Neural cell (in vitro differentiated cells): ENCODE data around the gene MTA1. TPM values are rescaled to one million over a fixed set of nuclear protein-coding genes. Genes with fewer than 3 reads are reported as not detected.

Source experiments
- H2AFZ ChIP-seq: fragments of 200-600, 300-800 bp; sonication (generic), shearing (Covaris generic); 2 replicates; pipeline ENCODE4 v1.6.0; 2014; ENCODE audit warnings: low read depth, mild to moderate bottlenecking, antibody characterized with exemption, low read length, moderate library complexity
- H3F3A ChIP-seq: fragments of 200-600 bp; shearing (Covaris generic); 2 replicates; pipeline ENCODE4 v1.6.1; 2016; ENCODE audit warnings: mild to moderate bottlenecking, moderate library complexity, mixed read lengths, antibody characterized with exemption, low read length; ENCODE audit not compliant: insufficient read depth, poor library complexity, severe bottlenecking
- H3K27ac ChIP-seq: fragments of 200-600, 300-800 bp; sonication (generic), shearing (Covaris generic); 2 replicates; pipeline ENCODE4 v1.5.1; 2014; ENCODE audit warnings: mild to moderate bottlenecking, low read length, moderate library complexity
- H3K27me3 ChIP-seq: fragments of 300-800, 200-600 bp; sonication (generic), shearing (Covaris generic); 2 replicates; pipeline ENCODE4 v1.6.0; 2014; ENCODE audit warnings: mild to moderate bottlenecking, low read depth, low read length, moderate library complexity; ENCODE audit not compliant: insufficient read depth
- H3K36me3 ChIP-seq: fragments of 300-800, 200-600 bp; sonication (generic), shearing (Covaris generic); 2 replicates; pipeline ENCODE4 v1.5.1; 2014; ENCODE audit warnings: mild to moderate bottlenecking, antibody characterized with exemption, low read length, moderate library complexity; ENCODE audit not compliant: insufficient read depth
- H3K4me2 ChIP-seq: fragments of 300-800, 200-600 bp; sonication (generic), shearing (Covaris generic); 2 replicates; pipeline ENCODE4 v1.6.0; 2014; ENCODE audit warnings: mild to moderate bottlenecking, low read length
- H3K4me3 ChIP-seq: fragments of 300-800, 200-600 bp; sonication (generic), shearing (Covaris generic); 2 replicates; pipeline ENCODE4 v1.5.1; 2014; ENCODE audit warnings: mild to moderate bottlenecking, low read length, moderate library complexity
- H3K79me2 ChIP-seq: fragments of 200-600 bp; shearing (Covaris generic); replicated peaks from 2 replicates; pipeline ENCODE4 v1.6.0; 2014; ENCODE audit warnings: mild to moderate bottlenecking, low read length, moderate library complexity; ENCODE audit not compliant: insufficient read depth
- H3K9ac ChIP-seq: fragments of 300-800, 200-600 bp; sonication (generic), shearing (Covaris generic); 2 replicates; pipeline ENCODE4 v1.6.1; 2016; ENCODE audit warnings: mild to moderate bottlenecking, low read length, mixed read lengths
- H3K9me2 ChIP-seq: fragments of 200-600 bp; shearing (Covaris generic); 2 replicates; pipeline ENCODE4 v1.6.1; 2016; ENCODE audit warnings: mild to moderate bottlenecking, low read length, mixed read lengths; ENCODE audit not compliant: insufficient read depth
- H3K9me3 ChIP-seq: fragments of 200-600, 300-800 bp; sonication (generic), shearing (Covaris generic); 2 replicates; pipeline ENCODE4 v1.6.1; 2016; ENCODE audit warnings: mild to moderate bottlenecking, mixed run types, low read length, moderate library complexity, mixed read lengths
- H4K20me1 ChIP-seq: fragments of 200-600 bp; shearing (Covaris generic); 2 replicates; pipeline ENCODE4 v1.6.1; 2016; ENCODE audit warnings: mild to moderate bottlenecking, mixed run types; ENCODE audit not compliant: insufficient read depth
- CTCF ChIP-seq: fragments of 450-650 bp; IDR thresholded peaks from 2 replicates; pipeline ENCODE4 v1.5.1; 2014; ENCODE audit warnings: antibody characterized with exemption, mild to moderate bottlenecking, moderate library complexity; ENCODE audit not compliant: poor library complexity, severe bottlenecking
- EP300 ChIP-seq: fragments of 450-650 bp; conservative IDR thresholded peaks from 2 replicates; pipeline ENCODE4 v1.6.1; 2014; ENCODE audit warnings: antibody characterized with exemption, mild to moderate bottlenecking, moderate library complexity; ENCODE audit not compliant: poor library complexity, severe bottlenecking
- EZH2 ChIP-seq: fragments of 200-600, 300-800 bp; shearing (Covaris generic), sonication (generic); IDR thresholded peaks from 2 replicates; pipeline ENCODE4 v1.6.1; 2014; ENCODE audit warnings: antibody characterized with exemption, low read length, borderline replicate concordance, mild to moderate bottlenecking; ENCODE audit not compliant: insufficient read depth, poor library complexity, severe bottlenecking
- MXI1 ChIP-seq: fragments of 450-650 bp; conservative IDR thresholded peaks from 2 replicates; pipeline ENCODE4 v1.6.1; 2014; ENCODE audit warnings: antibody characterized with exemption, mild to moderate bottlenecking; ENCODE audit not compliant: poor library complexity, severe bottlenecking
- POLR2AphosphoS5 ChIP-seq: IDR thresholded peaks from 2 replicates; pipeline ENCODE4 v1.6.1; 2012
- RAD21 ChIP-seq: fragments of 450-650 bp; conservative IDR thresholded peaks from 2 replicates; pipeline ENCODE4 v1.6.1; 2014; ENCODE audit warnings: antibody characterized with exemption, mild to moderate bottlenecking, moderate library complexity
- REST ChIP-seq: IDR thresholded peaks from 2 replicates; pipeline ENCODE4 v1.6.1; 2012; ENCODE audit warnings: borderline replicate concordance
- SMC3 ChIP-seq: fragments of 450-650 bp; conservative IDR thresholded peaks from 2 replicates; pipeline ENCODE4 v1.6.1; 2014; ENCODE audit warnings: antibody characterized with exemption, mild to moderate bottlenecking, moderate library complexity; ENCODE audit not compliant: poor library complexity
- TAF1 ChIP-seq: IDR thresholded peaks from 2 replicates; pipeline ENCODE4 v1.6.1; 2012; ENCODE audit warnings: low read depth
- polyA plus RNA-seq: library from polyadenylated mRNA; depleted of rRNA; stranded (reverse); fragments of >200 nt; gene quantifications from 2 replicates; pipeline ENCODE4 v1.2.3, GENCODE V29; 2014

MTA1 gene
- polyA plus RNA-seq, 1 donor from 2014 or later, result 94.0 TPM

- H3K4me2 ChIP-seq, result no peak overlapping the region
- H3K4me3 ChIP-seq, result no peak overlapping the region
- no peak overlapping the region for H2AFZ ChIP-seq
- no peak for TF ChIP-seq POLR2AphosphoS5
- no peak for TF ChIP-seq MXI1
- no peak for TF ChIP-seq RAD21
- TF ChIP-seq EP300, result no peak
- TF ChIP-seq TAF1, result no peak
- no peak for TF ChIP-seq REST
- TF ChIP-seq EZH2, result no peak
- TF ChIP-seq CTCF, result no peak
- TF ChIP-seq SMC3, result no peak
- peaks cover 3% of the 10 kb centered on the region for H4K20me1 ChIP-seq
- no peak overlapping the region for H3K9ac ChIP-seq
- no peaks in the 10 kb centered on the region for H3K27me3 ChIP-seq
- no peak overlapping the region for H3K27ac ChIP-seq
- H3K79me2 ChIP-seq, result peaks cover 29% of the 10 kb centered on the region
- no peaks in the 10 kb centered on the region for H3K9me2 ChIP-seq
- no peaks in the 10 kb centered on the region for H3F3A ChIP-seq
- no peaks in the 10 kb centered on the region for H3K9me3 ChIP-seq
- H3K36me3 ChIP-seq, result no peaks in the 10 kb centered on the region
Measured at GRCh38 chr14:105439179-105439578, 19.6 kb downstream of the MTA1 start.

GRCh38 chr14:105439710-105440553, 20.3 kb downstream of the MTA1 start:
- Histone ChIP-seq H3K79me2 (peaks cover 25% of the 10 kb centered on the region), H3K9ac (no peak overlapping the region), H3K4me2 (no peak overlapping the region), H3K4me3 (no peak overlapping the region), H3K27me3 (no peaks in the 10 kb centered on the region), H4K20me1 (peaks cover 3% of the 10 kb centered on the region), H3K9me2 (no peaks in the 10 kb centered on the region), H3K36me3 (no peaks in the 10 kb centered on the region), H3K27ac (no peak overlapping the region), H2AFZ (no peak overlapping the region), H3K9me3 (no peaks in the 10 kb centered on the region), H3F3A (no peaks in the 10 kb centered on the region)
- TF ChIP-seq REST (no peak), EP300 (no peak), MXI1 (no peak)
